SK-N-SH treated with all-trans-retinoic acid at 6 μM for 48 hours (cell line): ENCODE results near the gene RHOU.

ENCODE experiments used
- ATAC-seq: fragments of 200-7000 bp; cut with Tn5 transposase; 3 replicates; pipeline ENCODE4 v1.9.1; 2020; ENCODE audit warnings: mild to moderate bottlenecking, moderate library complexity
- ARNTL ChIP-seq: fragments of 450-650 bp; formaldehyde crosslinking; IDR thresholded peaks from 2 replicates; pipeline ENCODE4 v1.5.0; 2020; ENCODE audit warnings: low read depth, mild to moderate bottlenecking, moderate library complexity, borderline replicate concordance
- CSDC2 ChIP-seq: fragments of 250-450 bp; sonication (Bioruptor Pico); IDR thresholded peaks from 2 replicates; pipeline ENCODE4 v1.5.0; 2020; ENCODE audit warnings: mild to moderate bottlenecking, moderate library complexity
- CSRNP3 ChIP-seq: fragments of 250-450 bp; sonication (Bioruptor Pico); IDR thresholded peaks from 2 replicates; pipeline ENCODE4 v1.5.1; 2021; ENCODE audit warnings: mild to moderate bottlenecking, moderate library complexity
- ESRRG ChIP-seq: fragments of 250-450 bp; sonication (Bioruptor Pico); IDR thresholded peaks from 2 replicates; pipeline ENCODE4 v1.6.1; 2021; ENCODE audit warnings: mild to moderate bottlenecking
- GLIS3 ChIP-seq: fragments of 250-450 bp; sonication (Bioruptor Pico); IDR thresholded peaks from 2 replicates; pipeline ENCODE4 v1.5.0; 2020; ENCODE audit warnings: mild to moderate bottlenecking, moderate library complexity
- ISL1 ChIP-seq: fragments of 250-450 bp; sonication (Bioruptor Pico); IDR thresholded peaks from 2 replicates; pipeline ENCODE4 v2.1.2; 2022; ENCODE audit warnings: mild to moderate bottlenecking, moderate library complexity
- OSR1 ChIP-seq: fragments of 250-450 bp; sonication (Bioruptor Pico); IDR thresholded peaks from 2 replicates; pipeline ENCODE4 v1.8.0; 2022; ENCODE audit warnings: moderate library complexity, mild to moderate bottlenecking, inconsistent platforms
- PATZ1 ChIP-seq: fragments of 250-450 bp; sonication (Bioruptor Pico); IDR thresholded peaks from 2 replicates; pipeline ENCODE4 v1.8.0; 2020; ENCODE audit warnings: mild to moderate bottlenecking, moderate library complexity, borderline replicate concordance
- POU6F1 ChIP-seq: fragments of 250-450 bp; sonication (Bioruptor Pico); IDR thresholded peaks from 2 replicates; pipeline ENCODE4 v1.8.0; 2021; ENCODE audit warnings: low read depth, mild to moderate bottlenecking, moderate library complexity, borderline replicate concordance
- PPARA ChIP-seq: fragments of 250-450 bp; sonication (Bioruptor Pico); IDR thresholded peaks from 2 replicates; pipeline ENCODE4 v1.5.0; 2020; ENCODE audit warnings: mild to moderate bottlenecking, borderline replicate concordance
- RARB ChIP-seq: fragments of 250-450 bp; sonication (Bioruptor Pico); IDR thresholded peaks from 2 replicates; pipeline ENCODE4 v1.8.0; 2021; ENCODE audit warnings: mild to moderate bottlenecking, moderate library complexity
- SNAI2 ChIP-seq: fragments of 250-450 bp; sonication (Bioruptor Pico); IDR thresholded peaks from 2 replicates; pipeline ENCODE4 v1.5.0; 2020; ENCODE audit warnings: mild to moderate bottlenecking, moderate library complexity
- TCF4 ChIP-seq: fragments of 250-450 bp; sonication (Bioruptor Pico); IDR thresholded peaks from 2 replicates; pipeline ENCODE4 v1.8.0; 2021; ENCODE audit warnings: mild to moderate bottlenecking, moderate library complexity, borderline replicate concordance
- TOX ChIP-seq: fragments of 250-450 bp; sonication (Bioruptor Pico); IDR thresholded peaks from 2 replicates; pipeline ENCODE4 v1.8.0; 2021; ENCODE audit warnings: mild to moderate bottlenecking, moderate library complexity, borderline replicate concordance
- TSHZ2 ChIP-seq: fragments of 250-450 bp; sonication (Bioruptor Pico); IDR thresholded peaks from 2 replicates; pipeline ENCODE4 v1.5.0; 2020; ENCODE audit warnings: mild to moderate bottlenecking, moderate library complexity
- ZFP3 ChIP-seq: fragments of 250-450 bp; sonication (Bioruptor Pico); IDR thresholded peaks from 2 replicates; pipeline ENCODE4 v1.5.0; 2020; ENCODE audit warnings: mild to moderate bottlenecking, moderate library complexity
- ZFP30 ChIP-seq: fragments of 450-650 bp; formaldehyde crosslinking; IDR thresholded peaks from 2 replicates; pipeline ENCODE4 v1.5.0; 2022; ENCODE audit warnings: mild to moderate bottlenecking, moderate library complexity
- ZNF565 ChIP-seq: fragments of 450-650 bp; formaldehyde crosslinking; conservative IDR thresholded peaks from 2 replicates; pipeline ENCODE4 v1.5.0; 2020; ENCODE audit warnings: low read depth, mild to moderate bottlenecking, moderate library complexity
- ZNF70 ChIP-seq: fragments of 450-650 bp; formaldehyde crosslinking; IDR thresholded peaks from 2 replicates; pipeline ENCODE4 v1.5.0; 2020; ENCODE audit warnings: mild to moderate bottlenecking, moderate library complexity
- ZNF8 ChIP-seq: fragments of 450-650 bp; formaldehyde crosslinking; IDR thresholded peaks from 2 replicates; pipeline ENCODE4 v1.5.0; 2020; ENCODE audit warnings: mild to moderate bottlenecking, moderate library complexity

Gene RHOU

GRCh38 chr1:228734881-228735801 lies at the start of gene RHOU:
Gene RHOU (plus strand): TSS chr1:228735479. CDS start chr1:228735743, 264 bp downstream.
- peak; percentile 95 for ATAC-seq
- no peak for TF ChIP-seq TOX
- peak; percentile 91 for TF ChIP-seq ZFP3
- TF ChIP-seq TSHZ2 (CRISPR knock-in tag), result no peak
- TF ChIP-seq ZFP30 (CRISPR knock-in tag), result no peak

- no peak for ATAC-seq
- TF ChIP-seq POU6F1 (CRISPR knock-in tag), result no peak
- TF ChIP-seq RARB (CRISPR knock-in tag), result no peak
- TF ChIP-seq PATZ1 (CRISPR knock-in tag), result no peak
- TF ChIP-seq ZNF565, result no peak
- TF ChIP-seq ARNTL (CRISPR knock-in tag), result no peak
- TF ChIP-seq TCF4, result no peak
- TF ChIP-seq SNAI2 (CRISPR knock-in tag), result no peak
- no peak for TF ChIP-seq PPARA
- no peak for TF ChIP-seq TSHZ2 (CRISPR knock-in tag)
- no peak for TF ChIP-seq OSR1 (CRISPR knock-in tag)
- no peak for TF ChIP-seq GLIS3
- TF ChIP-seq ZNF8 (CRISPR knock-in tag), result no peak
- no peak for TF ChIP-seq ESRRG (CRISPR knock-in tag)
- TF ChIP-seq, all 23 proteins: peak for 0
These were observed 47.7 kb upstream of the RHOU start for GRCh38 chr1:228687587-228687986.

- no peak for ATAC-seq
- TF ChIP-seq CSDC2 (CRISPR knock-in tag) (no peak), CSRNP3 (no peak), GLIS3 (no peak), PPARA (no peak), ZFP30 (CRISPR knock-in tag) (no peak), TCF4 (no peak), ZNF70 (CRISPR knock-in tag) (no peak), ISL1 (CRISPR knock-in tag) (no peak)
These were observed 46.0 kb upstream of the RHOU start for GRCh38 chr1:228689255-228689654.
